ENCODE results near the gene KCNJ12. TPM values are rescaled to one million over a fixed set of nuclear protein-coding genes. Genes with fewer than 3 reads are reported as not detected.
"Not testable (repeated sequence)": the region's sequence is repeated elsewhere in the genome, so short reads cannot be mapped to it uniquely, and the experiment has no call there.

The KCNJ12 gene
- total RNA-seq, 1 donor from 2014 or later = 1.7 TPM

DNA sequence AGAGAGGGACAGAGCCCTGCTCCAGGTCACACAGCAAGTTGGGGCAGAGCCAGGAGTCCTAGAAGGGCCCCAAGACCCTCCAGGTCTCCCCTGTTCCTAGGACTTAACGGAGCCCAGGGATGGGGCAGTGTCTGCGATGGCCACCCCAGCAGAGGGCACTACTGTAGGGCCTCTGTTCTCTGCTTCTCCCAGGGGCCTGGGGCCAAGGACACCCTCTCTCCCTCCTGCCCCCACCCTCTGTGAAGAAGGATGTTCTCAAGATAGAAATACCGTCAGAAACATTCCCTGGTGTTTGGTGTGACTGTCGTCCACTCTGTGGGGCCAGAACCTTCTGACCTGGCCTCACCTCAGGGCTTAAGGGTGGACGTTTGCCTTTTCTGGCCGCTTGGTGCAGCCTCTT is 28.4 kb downstream of the KCNJ12 start:
- ATAC-seq = peak; percentile 20
- not testable (repeated sequence) for DNase-seq (ENCODE audit: low spot score)

DNA sequence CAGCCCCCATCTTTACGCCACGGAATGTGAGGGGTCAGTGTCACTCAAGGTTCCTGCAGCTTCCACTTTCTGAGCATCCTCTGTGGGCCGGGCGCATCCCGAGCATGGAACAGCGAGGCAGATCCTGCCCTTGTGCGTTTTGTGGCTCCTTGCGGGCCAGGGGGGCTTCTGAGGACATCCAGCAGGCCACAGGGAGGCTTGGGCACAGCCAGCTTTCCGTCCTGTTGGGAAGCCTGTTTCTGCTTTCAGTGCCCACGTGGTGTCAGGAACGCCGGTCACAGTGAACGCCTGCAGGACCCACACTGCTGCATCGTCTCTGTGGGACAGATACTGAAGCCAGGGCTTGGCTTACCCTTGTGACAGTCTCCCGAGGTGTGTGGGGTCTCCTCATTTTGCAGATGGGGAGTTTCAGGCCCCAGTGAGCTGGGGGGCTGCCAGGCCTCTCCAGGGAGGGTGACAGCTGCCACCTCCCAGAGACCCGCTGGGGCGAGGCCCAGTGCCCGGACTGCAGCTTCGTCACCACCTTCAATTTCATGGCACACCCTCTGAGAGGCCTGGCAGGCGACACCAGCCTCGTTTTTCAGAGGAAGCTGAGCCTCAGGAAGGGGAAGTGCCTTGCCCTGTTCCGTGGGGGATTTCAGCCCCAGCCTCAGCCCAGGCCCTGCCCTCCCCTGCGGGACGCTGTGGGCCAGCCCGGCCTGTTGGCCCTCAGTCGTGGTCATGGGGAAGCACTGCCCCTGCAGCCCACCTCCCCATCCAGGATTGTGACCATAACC is 29.0 kb downstream of the KCNJ12 start:
- DNase-seq (ENCODE audit: low spot score) = not testable (repeated sequence)
- ATAC-seq = peak; percentile 38

DNA sequence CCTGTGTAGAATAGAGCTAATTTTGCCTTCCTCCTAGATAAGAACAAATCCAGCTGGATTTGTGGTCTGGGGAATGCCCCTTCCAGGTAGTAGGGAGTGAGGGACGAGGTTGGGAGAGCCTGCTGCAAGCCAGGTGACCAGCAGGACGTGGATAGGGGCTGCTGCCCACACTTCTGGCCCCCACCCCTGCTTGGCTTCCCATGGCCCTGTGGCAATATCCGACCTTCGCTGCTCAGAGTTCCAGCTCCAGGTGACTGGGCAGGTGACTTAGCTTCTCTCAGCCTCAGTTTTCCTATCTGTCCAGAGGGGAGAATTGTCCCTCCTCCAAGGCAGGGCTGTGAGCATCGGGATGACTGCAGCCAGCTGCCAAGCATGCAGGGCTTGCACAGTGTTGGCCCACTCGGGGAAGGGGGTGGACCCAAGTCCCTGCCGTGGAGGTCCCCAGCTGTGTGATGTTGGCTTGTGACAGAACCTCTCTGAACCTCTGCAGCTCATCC is 29.8 kb downstream of the KCNJ12 start:
- not testable (repeated sequence) for DNase-seq (ENCODE audit: low spot score); ATAC-seq

DNA sequence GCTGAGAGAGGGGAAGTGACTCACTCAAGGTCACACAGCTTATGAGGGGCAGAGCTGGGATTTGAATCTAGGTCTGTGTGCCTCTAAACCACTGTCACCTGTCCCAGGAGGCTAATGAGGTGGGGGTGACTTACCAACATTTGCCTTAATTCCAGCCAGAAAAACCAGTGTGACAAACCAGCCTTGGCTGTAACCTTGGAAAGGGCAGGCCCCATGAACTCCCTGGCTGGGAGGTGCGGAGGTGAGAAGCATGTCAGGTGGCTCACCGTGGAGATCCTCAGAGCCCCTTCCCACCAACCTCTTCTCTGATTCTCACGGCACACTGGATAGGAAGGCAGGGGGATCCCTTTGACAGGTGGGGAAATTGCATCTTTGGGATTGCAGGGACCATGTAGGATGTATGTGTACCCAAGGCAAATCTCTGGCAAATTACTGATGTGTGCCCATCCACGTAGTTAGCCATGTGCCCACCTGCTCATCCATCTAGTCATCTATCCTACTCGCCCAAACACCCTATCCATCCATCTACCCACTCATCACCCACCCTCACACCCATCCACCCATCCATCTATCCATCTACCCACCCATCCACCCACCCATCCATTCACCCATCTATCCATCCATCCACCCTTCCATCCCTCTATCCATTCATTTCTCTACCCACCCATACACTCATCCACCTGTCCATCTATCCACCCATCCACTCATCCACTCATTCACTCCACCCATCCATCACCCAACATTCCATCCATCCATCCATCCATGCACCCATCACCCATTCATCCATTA is 30.7 kb downstream of the KCNJ12 start:
- not testable (repeated sequence) for DNase-seq (ENCODE audit: low spot score); ATAC-seq

DNA sequence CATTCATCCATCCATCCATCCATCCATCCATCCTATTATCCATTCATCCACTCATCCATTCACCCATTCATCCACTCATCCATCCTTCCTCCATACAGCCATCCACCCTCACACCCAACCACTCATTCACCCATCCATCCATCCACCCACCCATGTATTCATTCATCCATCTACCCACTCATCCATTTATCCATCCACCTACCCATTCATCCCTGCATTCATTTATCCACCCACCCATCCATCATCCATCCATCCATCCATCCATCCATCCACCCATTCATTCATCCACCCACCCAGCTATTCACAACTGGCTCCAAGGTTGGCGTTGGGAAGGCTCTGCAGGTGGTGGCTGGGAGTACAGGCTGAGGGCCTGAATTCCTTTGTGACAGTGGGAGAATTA is 31.6 kb downstream of the KCNJ12 start:
- ATAC-seq = not testable (repeated sequence)

DNA sequence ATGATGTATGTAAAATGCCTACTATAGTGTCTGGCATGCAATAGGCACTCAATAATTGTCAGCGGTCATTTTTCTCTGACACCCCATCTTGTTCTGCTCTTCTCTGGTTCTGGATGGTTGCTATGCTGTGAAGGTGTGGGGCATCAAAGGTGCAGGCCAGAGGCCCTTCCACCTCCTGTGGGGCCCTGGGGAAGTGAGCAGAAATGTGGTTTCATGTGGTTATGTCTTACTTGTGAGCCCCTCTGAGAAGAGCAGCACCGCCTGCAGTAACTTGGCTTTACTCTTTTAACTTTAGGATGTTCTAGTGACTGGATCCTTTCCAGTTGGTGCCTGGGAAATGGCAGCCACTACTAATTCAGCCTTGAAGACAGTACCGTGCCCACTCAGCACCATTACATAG is 32.1 kb downstream of the KCNJ12 start:
- DNase-seq (ENCODE audit: low spot score); ATAC-seq: not testable (repeated sequence)

More for the DNA sequence above, 31.6 kb downstream of the KCNJ12 start:
- DNase-seq (ENCODE audit: low spot score) = not testable (repeated sequence)

DNA sequence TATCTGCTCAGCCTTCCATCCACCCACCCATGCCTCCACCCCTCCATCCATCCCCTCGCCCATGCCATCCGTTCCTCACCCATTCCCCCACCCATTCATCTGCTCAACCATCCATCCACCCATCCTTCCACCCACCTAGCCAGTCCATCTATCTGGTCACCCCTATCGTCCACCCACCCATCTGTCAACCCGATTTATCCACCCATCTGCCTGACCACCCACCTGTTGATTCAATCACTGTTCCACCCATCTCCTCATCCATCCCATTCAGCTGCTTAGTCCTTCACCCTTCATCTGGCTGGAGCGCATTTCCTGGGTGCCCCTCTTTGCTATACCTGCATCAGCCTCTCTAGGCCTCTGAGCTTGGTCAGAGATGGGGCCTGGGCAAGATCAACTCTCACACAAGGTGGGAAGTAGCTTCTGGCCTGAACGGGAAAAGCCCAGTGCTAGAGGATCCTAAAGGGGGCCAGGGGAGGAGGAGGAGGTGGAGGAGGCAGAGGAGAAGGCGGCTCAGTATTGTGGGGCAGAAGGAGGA is 32.7 kb downstream of the KCNJ12 start:
- DNase-seq (ENCODE audit: low spot score); ATAC-seq: not testable (repeated sequence)

DNA sequence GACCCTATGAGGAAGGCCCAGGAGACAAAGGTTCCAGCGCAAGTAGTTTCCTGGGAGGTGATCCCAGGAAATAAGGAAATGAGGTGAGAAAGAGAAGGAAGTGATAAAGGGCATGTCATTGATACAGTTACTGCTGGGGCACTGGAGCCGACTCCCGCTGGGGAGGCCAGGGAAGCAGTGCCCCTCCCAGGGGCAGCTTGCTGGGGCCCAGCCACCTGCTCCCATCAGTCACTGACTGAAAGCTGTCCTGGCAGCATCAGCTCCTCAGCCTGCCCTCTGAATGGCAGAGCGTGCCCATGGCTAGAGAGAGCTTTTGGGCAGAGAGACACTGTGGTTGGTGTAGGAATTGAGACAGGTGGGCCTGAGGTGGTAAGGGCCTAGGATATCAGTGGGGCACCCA is 33.2 kb downstream of the KCNJ12 start:
- ATAC-seq; DNase-seq (ENCODE audit: low spot score): not testable (repeated sequence)

DNA sequence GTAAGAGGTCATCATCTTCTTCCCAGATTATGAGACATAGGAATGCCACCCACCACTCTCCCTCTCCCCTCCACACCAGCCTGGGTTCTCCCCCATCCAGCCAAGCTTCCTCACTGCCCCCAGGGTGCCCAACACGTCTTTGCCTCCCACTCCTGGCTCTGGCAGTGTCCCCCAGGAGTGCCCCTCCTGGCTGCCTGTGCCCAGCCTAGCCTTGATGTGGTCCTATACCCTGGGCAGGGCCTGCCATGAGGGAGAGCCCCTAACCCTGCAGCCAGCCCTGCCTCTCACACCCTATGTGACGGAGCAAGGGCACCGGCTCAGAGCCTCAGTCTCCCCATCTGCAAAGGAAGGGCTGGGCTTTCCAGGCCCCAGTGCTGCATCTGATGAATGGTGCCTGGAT is 33.8 kb downstream of the KCNJ12 start:
- not testable (repeated sequence) for ATAC-seq; DNase-seq (ENCODE audit: low spot score)

DNA sequence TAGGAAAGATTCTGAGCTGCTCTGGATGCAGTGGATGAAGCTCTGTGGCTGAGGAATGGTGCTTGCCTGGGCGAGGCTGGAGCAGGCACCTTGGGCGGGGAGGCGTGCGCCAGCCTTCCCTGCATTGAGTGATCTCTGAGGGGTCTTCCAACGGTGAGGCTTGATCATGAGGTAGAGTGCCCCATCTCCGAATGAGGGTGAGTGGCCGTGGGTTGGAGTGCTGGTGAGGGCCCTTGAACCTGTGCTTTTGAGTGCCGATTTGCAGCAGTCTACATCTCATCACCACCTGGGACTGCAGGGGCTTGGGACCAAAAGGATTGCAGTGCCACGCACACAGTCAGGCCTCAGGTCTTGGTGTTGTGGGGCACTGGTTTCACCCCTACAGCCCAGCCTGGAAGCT is 34.2 kb downstream of the KCNJ12 start:
- not testable (repeated sequence) for DNase-seq (ENCODE audit: low spot score); ATAC-seq

DNA sequence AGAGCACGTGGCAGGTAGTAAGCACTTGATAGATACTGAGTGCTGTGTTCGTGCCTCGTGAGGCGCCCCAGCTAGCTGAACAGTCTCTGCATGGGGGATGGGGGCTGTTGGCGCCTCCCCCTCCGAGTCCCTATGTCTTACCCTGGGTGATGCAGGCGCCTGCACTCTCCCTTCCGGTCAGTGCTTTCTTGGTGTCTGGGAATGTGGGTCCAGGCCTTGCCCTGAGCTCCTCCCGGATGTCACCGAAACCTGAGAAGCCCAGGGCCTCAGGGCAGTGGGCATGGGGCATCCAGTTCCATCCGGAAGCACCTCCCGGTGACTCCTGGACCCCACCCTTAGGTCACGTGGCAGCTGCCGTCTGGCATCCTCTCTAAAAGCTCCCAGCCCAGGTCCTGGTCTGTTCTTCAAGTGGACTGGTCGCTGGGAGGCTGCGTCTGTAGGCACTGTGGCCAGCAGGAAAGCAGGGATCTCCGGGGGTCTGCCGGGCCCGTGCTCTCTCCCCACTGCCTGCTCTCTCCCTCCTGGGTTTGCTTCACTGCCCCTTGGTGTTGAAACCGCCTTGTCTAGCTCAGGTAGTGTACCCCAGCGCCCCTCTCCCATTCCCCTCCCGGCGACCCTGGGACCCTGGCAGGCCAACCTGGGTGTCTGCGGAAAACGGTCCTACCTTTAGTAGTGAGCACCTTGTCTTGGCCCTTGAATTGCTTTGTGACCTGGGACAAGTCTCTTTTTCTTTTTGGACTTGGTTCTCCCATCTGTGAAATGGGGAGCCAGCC is 34.9 kb downstream of the KCNJ12 start:
- not testable (repeated sequence) for ATAC-seq; DNase-seq (ENCODE audit: low spot score)

DNA sequence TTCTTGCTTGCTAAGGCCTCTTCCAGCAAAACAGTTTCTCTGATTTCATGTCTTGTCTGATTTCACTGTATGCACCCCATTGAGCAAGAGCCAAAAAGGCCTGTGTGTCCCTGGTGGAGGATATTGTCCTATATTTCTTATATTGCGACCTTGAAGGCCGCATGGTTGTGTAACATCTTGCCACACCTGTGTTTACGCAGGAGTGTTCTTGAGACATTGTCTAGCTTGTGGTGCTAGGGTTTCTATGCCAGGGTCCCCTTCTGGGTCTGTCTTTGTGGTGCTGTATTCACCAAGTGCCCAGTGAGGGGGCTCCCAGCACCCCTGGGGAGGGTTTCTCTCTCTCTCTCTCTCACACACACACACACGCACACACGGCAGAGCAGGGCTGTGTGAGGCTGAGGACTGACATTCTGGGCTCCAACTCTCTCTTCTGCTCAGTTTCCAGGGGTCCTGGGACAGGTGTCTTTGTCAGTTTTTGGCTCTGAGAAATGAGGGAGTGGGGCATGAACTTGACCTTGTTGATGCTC is 35.6 kb downstream of the KCNJ12 start:
- ATAC-seq; DNase-seq (ENCODE audit: low spot score): not testable (repeated sequence)

DNA sequence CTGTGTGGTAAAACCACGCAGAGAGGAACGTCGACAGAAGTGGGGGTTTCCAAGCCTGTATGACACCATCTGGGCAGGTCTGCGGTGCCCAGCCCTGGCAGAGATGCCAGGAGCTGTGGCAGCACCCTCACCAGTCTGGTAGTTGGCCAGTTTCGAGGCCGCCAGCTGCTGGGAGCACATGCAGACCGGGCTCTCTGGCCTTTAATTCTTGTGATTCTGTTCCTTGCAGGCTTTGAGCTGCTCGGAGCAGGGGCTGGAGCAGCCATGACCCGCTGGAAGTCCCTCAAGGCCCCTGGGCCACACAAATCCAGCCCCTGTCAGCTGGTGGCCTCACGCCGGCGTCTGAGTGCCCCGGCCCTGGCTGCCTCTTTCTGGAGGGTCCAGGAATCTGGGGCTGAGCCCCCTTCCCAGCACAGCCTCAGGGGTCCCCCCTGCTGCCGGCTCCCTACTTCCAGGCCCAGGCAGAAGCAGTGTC is 36.1 kb downstream of the KCNJ12 start:
- not testable (repeated sequence) for ATAC-seq

DNA sequence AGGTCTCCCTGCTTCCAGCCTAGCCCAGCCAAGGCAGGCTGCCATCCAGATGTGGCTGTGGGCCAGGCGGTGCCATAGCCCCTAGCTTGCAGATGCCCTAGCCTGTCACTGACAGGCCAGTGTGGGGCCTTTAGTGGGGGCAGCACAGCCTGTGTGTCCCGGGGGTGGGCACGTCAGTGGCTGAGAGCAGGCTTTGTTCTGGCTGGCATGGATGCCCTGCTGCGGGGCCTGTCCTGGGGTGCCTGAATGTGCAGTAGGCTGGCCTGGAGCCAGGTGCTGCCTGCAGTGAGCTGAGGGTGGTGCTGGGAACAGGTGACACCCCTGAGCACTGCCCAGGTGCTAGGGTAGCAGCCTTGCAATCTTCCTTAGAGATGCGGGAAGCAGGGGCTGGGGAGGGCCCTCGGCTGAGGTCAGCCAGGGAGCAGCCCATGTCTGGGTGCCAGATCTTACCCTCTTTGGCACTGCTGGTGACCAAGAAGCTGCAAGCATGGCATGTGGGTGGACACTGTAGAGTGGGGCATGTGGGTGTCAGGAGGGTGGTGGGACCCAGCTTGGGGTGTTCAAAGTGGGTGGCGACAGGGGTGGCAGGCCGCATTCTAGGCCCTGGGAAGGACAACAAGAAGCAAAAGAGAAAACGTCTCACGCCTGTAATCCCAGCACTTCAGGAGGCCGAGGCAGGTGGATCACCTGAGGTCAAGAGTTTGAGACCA is 37.6 kb downstream of the KCNJ12 start:
- ATAC-seq; DNase-seq (ENCODE audit: low spot score): not testable (repeated sequence)

More for the DNA sequence above, 36.1 kb downstream of the KCNJ12 start:
- DNase-seq (ENCODE audit: low spot score) = not testable (repeated sequence)

DNA sequence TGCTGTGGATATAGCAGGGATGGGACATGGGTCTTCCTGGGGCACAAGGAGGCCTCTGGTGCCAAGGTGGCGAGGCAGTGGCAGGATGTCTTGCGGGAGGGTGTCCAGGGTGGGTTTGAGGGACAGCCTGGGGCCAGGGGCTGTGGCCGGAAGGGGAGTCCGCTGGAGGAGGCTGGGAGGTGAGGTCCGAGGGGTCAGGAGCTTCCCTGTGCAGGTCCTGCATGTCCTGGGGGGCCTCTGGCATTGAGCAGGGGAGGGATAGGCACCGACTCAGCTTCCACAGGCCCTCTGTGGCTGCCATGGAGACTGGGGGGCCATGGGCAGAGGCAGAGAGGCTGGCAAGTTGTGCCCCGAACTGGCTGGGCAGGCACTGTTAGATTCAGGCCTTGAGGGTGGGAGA is 38.5 kb downstream of the KCNJ12 start:
- ATAC-seq = not testable (repeated sequence)

DNA sequence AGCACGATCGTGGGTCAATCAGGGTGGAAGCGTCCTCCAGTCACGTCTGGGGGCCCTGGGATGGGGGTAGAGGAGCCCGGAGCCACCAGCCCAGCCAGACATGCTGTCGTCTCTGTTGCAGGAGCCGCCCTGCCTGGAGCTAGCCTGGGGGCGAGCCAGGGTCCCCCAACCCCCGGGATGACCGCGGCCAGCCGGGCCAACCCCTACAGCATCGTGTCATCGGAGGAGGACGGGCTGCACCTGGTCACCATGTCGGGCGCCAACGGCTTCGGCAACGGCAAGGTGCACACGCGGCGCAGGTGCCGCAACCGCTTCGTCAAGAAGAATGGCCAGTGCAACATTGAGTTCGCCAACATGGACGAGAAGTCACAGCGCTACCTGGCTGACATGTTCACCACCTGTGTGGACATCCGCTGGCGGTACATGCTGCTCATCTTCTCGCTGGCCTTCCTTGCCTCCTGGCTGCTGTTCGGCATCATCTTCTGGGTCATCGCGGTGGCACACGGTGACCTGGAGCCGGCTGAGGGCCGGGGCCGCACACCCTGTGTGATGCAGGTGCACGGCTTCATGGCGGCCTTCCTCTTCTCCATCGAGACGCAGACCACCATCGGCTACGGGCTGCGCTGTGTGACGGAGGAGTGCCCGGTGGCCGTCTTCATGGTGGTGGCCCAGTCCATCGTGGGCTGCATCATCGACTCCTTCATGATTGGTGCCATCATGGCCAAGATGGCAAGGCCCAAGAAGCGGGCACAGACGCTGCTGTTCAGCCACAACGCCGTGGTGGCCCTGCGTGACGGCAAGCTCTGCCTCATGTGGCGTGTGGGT is 39.2 kb downstream of the KCNJ12 start:
- not testable (repeated sequence) for DNase-seq (ENCODE audit: low spot score); ATAC-seq

More for the DNA sequence above, 38.5 kb downstream of the KCNJ12 start:
- DNase-seq (ENCODE audit: low spot score) = not testable (repeated sequence)

DNA sequence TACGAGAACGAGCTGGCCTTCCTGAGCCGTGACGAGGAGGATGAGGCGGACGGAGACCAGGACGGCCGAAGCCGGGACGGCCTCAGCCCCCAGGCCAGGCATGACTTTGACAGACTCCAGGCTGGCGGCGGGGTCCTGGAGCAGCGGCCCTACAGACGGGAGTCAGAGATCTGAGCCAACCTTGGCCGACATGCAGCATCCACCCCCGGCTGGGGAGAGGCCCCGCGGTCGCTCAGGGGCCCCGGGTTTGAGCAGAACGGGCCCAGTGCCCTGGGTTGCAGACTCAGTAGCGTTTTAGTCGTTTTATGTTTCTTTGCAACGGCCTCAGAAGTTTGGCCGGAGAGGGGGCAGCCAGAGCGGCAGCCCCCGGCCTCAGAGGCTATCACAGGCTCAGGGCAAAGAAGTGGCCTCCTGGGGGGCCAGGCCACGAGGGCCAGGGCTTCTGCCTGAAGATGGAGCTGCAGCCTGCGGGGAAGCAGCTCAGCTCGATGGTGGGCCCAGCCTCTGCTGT is 40.4 kb downstream of the KCNJ12 start:
- DNase-seq (ENCODE audit: low spot score); ATAC-seq: not testable (repeated sequence)

DNA sequence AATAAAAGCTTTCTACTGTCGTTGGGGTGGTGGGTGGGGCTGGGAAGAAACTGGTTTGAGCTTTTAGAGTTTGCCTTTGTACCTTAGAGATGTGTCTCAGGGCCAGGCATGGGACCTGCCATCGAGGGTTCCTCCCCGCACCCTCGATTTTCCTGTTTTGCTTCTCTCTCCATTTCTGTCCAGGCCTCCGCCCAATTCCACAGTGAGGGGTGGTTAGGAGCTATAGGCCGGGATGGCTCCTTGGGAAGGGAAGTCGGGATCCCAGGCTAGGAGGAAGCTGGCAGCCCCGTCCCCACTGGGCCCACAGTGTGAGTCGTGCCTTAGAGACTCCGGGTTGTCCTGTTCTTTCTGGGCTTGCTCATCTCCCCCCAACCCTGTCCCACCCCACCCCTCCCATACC is 41.2 kb downstream of the KCNJ12 start:
- ATAC-seq; DNase-seq (ENCODE audit: low spot score): not testable (repeated sequence)
